AG04449 (cell line): ENCODE data around the gene ACTR8.

Experiments used
- CTCF ChIA-PET: fragments of 350-600 bp; formaldehyde crosslinking; extraction: SDS; loops from one replicate; lab custom pipeline; 2021; ENCODE audit warnings: antibody characterized with exemption; lab: Yijun Ruan, JAX
- POLR2A ChIA-PET: fragments of 400-600, 350-600 bp; formaldehyde crosslinking; extraction: SDS; loops from one replicate; lab custom pipeline; 2020; ENCODE audit warnings: antibody characterized with exemption, inconsistent platforms; lab: Yijun Ruan, JAX
- DNase-seq: peaks from one replicate; pipeline ENCODE4 v3.0.0-alpha.2; 2010; ENCODE audit warnings: low read depth, low spot score
- H3K4me3 ChIP-seq: 2 replicates; pipeline ENCODE4 v1.5.1; 2011; ENCODE audit warnings: low read depth, mild to moderate bottlenecking, control low read depth, low read length
- CTCF ChIP-seq: IDR thresholded peaks from one replicate; pipeline ENCODE4 v1.5.1; 2011; ENCODE audit warnings: mild to moderate bottlenecking, moderate library complexity, low read length, control low read depth, inconsistent platforms; ENCODE audit not compliant: insufficient read depth; ENCODE audit errors: missing control alignments

ACTR8 gene

DNA sequence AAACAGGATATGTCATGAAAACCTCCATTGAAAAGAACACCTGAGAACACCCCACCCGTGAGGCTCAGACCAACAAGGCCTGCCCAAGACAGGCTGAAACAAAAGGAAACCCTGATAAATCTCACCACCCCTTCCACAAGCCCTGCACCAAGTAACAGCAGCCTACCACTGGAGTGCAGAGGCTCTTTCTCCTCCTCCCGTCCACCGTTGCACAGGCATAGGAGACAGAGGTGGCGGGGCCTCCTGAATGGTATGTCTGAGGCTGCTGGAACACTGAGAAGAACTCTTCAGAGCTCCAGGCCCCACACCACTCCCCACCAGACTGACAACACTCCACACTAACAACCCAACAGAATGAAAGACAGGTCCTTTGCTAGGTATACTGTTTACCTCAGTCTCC, 57.2 kb downstream of the ACTR8 start:
- TF ChIP-seq CTCF: no peak
- ChIA-PET CTCF (no interaction called here), POLR2A (no interaction called here)
- no peak overlapping the region for H3K4me3 ChIP-seq
- no peak for DNase-seq

- no peak for TF ChIP-seq CTCF
- H3K4me3 ChIP-seq: no peak overlapping the region
- DNase-seq: no peak
- ChIA-PET CTCF (no interaction called here), POLR2A (no interaction called here)
Measured at GRCh38 chr3:53823956-53824657, 57.8 kb downstream of the ACTR8 start.

- TF ChIP-seq CTCF: no peak
- no peak for DNase-seq
- H3K4me3 ChIP-seq: no peak overlapping the region
- ChIA-PET POLR2A (no interaction called here), CTCF (no interaction called here)
Measured at GRCh38 chr3:53823026-53823955, 58.7 kb downstream of the ACTR8 start.

DNA sequence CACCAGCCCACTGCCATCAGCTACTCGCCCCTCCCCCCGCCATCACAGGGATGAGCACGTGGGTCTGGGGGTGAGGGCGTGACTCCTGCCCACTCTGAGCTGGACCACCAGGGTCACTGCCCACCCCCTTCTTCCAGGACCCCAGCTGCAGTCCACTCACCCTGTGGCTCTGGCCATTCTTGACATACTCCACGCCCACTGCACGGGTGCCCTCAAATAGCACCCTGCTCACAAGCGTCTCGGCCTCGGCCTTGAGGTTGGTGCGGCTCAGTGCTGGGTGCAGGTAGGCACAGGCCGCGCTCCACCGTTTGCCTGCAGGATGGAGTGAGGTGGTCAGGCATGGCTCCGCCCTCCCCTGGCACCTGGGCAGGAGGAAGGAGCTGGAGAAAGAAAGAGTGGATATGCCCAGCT, 59.6 kb downstream of the ACTR8 start:
- no peak for TF ChIP-seq CTCF
- H3K4me3 ChIP-seq: no peak overlapping the region
- no peak for DNase-seq
- POLR2A ChIA-PET: no interaction called here
- CTCF ChIA-PET: no interaction called here

DNA sequence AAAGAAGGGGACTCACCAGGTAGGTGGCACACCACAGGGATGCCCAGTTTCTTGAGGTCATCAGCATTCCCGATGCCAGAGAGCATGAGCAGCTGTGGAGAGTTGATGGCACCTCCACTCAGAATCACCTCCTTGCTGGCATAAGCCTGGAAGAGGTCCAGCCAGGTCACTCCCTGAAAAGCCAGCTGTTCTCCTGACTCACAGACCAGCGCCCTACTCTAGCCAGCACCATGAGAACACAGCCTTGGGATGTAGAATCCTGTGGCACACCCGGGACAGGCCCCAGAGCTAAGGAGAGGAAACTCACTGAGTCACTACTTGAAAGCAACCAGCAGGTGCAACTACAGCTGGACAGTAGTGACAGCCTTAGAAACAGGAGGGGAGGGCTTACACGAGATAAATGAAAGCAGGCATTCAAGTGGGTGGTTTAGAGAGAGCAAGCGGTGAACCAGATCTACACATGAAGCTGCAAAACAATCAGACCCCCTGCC, 60.3 kb downstream of the ACTR8 start:
- CTCF ChIA-PET: no interaction called here
- no peak for TF ChIP-seq CTCF
- DNase-seq: no peak
- no peak overlapping the region for H3K4me3 ChIP-seq
- POLR2A ChIA-PET: no interaction called here
